ENCODE data around the gene METTL13.

- TF ChIP-seq, protein P1, sequence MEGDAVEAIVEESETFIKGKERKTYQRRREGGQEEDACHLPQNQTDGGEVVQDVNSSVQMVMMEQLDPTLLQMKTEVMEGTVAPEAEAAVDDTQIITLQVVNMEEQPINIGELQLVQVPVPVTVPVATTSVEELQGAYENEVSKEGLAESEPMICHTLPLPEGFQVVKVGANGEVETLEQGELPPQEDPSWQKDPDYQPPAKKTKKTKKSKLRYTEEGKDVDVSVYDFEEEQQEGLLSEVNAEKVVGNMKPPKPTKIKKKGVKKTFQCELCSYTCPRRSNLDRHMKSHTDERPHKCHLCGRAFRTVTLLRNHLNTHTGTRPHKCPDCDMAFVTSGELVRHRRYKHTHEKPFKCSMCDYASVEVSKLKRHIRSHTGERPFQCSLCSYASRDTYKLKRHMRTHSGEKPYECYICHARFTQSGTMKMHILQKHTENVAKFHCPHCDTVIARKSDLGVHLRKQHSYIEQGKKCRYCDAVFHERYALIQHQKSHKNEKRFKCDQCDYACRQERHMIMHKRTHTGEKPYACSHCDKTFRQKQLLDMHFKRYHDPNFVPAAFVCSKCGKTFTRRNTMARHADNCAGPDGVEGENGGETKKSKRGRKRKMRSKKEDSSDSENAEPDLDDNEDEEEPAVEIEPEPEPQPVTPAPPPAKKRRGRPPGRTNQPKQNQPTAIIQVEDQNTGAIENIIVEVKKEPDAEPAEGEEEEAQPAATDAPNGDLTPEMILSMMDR (IDR thresholded peaks at IDR 0.05) = no peak
- TF ChIP-seq POLR2A (IDR thresholded peaks at IDR 0.05) = no peak
Observed at GRCh38 chr1:171811672-171812071, 30.2 kb downstream of the METTL13 start.
